ENCODE results near the gene HDC.

Gene HDC

GRCh38 chr15:50227076-50227475 lies 38.5 kb downstream of the HDC start:
- DNase-seq (ENCODE audit: low read depth in 2 of 3, low spot score in 2 of 3), result no peak

DNA sequence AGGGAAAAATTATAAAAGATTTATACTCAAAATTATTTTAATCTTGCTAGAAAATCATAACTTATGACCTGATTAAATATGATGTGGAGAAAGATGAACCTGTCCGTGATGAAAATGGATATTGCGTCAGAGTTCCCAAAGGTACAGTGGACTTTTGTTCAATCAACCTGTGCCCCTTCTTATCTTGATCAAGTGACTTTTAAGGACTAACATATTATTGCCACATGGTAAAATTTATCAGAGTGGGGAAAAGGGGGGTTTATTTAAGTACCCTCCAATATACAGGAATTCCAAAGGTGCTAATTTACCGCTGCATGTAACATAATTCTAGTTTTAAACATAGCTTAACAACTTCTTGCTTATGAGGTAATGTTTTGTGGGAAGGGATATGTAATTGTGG lies 39.6 kb downstream of the HDC start:
- no peak for DNase-seq (ENCODE audit: low read depth in 2 of 3, low spot score in 2 of 3)

GRCh38 chr15:50225057-50225456 lies 40.5 kb downstream of the HDC start:
- no peak for DNase-seq (ENCODE audit: low read depth in 2 of 3, low spot score in 2 of 3)

DNA sequence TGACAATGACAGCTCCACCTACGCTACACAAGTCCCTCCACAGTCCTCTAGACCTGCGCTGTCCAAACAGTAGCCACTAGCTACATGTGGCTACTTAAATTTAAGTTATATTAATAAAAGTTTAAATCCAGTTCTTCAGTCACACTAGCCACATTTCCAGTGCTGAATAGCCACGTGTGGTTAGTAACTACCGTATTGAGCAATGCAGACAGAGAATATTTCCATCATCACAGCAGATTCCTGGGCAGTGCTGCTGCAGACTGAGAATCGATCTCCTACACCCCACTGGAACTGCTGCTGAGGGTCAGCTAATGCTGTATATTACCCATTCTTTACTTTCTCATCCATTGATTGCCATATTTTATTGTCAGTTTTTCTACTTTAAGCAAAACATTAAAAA lies 40.9 kb downstream of the HDC start:
- DNase-seq (ENCODE audit: low read depth in 2 of 3, low spot score in 2 of 3), result no peak

GRCh38 chr15:50222181-50222580 lies 43.3 kb downstream of the HDC start:
- no peak for DNase-seq (ENCODE audit: low read depth in 2 of 3, low spot score in 2 of 3)

DNA sequence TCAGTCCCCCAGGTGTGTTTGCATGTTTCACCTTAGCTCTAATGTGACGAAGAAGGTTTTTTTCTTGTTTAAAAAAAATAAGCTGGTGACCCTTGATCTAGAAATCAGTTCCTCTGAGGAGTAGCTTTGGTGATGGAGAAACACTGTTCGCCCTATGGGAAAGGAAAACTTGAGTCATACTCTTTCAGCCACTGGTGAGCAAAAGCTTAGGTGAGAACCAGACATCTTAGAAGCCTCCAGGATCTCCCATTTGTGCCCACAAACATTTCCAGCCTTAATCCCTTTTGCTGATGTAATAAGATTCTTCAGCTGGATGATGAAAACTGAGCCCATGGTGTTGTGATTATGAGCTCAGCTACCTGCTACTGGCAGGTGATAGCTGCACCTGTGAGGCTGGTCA lies 45.7 kb downstream of the HDC start:
- no peak for DNase-seq (ENCODE audit: low read depth in 2 of 3, low spot score in 2 of 3)

DNA sequence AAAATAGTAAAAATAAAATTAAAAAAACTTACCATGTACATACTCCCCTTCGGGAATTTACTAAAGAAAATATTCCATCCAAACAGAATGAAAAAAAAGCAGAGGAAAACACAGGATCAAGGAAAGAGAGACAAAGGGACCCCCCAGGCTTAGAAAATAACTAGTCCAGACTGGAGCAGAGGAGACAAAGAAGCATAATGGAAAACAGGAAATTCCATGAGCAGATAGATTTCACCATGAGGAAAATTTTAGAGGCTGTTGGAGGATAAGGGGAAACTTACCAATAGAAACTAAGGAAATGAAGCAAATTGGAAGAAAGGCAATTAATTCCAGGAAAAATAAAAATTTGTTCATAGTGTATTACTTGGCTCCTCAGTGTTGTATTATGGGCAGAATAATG lies 46.8 kb downstream of the HDC start:
- DNase-seq (ENCODE audit: low read depth in 2 of 3, low spot score in 2 of 3), result no peak

GRCh38 chr15:50218291-50218690 lies 47.2 kb downstream of the HDC start:
- DNase-seq (ENCODE audit: low read depth in 2 of 3, low spot score in 2 of 3), result no peak

DNA sequence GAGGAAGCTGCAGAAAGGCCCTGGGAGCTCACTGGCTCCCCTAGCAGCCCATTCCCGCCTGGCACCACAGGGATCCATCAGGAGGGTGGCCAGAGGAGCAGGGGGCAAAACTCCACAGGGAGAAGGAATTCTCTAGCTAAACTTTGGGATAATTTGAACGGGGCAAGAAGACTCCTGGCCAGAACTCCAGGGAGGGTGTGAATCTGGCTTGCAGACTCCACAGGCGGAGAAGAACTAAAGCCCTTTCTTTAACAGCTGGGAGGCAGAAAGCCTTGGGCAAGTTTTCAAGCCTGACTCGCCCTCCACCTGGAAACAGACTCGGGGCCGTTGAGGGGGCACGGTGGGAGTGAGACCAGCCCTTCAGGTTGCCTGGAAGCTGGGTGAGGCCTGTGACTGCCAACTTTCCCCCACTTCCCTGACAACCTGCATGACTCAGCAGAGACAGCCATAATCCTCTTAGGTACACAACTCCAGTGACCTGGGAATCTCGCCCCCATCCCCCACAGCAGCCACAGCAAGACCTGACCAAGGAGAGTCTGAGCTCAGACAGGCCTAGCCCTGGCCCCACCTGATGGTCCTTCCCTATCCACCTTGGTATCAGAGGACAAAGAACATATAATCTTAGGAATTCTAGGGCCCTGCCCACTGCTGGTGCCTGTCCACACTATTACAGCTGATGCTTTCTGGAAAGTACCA lies 54.9 kb downstream of the HDC start:
- DNase-seq (ENCODE audit: low read depth in 2 of 3, low spot score in 2 of 3), result no peak

GRCh38 chr15:50209809-50210208 lies 55.7 kb downstream of the HDC start:
- no peak for DNase-seq (ENCODE audit: low read depth in 2 of 3, low spot score in 2 of 3)

DNA sequence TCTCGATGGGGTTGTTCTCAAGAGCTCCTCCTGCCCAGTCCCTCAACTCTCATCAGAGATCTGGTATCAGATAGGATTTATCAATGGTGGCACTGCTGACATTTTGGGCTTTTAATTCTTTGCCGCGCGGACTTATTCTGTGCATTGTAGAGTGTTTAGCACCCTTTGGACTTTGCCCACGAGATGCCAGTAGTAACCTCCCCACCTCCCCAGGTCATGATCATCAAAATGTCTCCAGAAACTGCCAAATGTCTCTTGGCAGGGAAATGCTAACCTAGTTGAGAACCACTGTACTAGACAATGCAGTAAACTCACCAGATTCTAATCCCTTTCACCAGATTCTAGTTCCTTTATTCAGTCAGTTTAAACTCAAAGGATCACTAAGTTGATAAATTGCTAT lies 59.5 kb downstream of the HDC start:
- no peak for DNase-seq (ENCODE audit: low read depth in 2 of 3, low spot score in 2 of 3)

DNA sequence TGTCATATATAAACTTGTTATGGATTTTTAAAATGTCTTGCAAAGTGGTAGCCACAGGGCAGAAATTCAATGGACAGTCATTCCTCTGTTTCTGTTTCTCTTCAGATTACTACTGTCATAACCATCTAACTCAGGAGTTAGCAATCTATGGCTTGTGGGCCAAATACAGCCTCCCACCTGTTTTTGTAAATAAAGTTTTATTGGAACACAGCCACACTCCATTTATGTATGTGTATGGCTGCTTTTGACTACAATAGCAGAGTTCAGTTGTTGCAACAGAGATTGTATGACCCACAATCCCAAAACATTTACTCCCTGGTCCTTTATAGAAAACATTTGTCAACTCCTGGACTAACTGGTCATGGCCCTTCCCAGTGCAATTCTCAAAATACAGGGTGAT lies 63.5 kb downstream of the HDC start:
- no peak for DNase-seq (ENCODE audit: low read depth in 2 of 3, low spot score in 2 of 3)

DNA sequence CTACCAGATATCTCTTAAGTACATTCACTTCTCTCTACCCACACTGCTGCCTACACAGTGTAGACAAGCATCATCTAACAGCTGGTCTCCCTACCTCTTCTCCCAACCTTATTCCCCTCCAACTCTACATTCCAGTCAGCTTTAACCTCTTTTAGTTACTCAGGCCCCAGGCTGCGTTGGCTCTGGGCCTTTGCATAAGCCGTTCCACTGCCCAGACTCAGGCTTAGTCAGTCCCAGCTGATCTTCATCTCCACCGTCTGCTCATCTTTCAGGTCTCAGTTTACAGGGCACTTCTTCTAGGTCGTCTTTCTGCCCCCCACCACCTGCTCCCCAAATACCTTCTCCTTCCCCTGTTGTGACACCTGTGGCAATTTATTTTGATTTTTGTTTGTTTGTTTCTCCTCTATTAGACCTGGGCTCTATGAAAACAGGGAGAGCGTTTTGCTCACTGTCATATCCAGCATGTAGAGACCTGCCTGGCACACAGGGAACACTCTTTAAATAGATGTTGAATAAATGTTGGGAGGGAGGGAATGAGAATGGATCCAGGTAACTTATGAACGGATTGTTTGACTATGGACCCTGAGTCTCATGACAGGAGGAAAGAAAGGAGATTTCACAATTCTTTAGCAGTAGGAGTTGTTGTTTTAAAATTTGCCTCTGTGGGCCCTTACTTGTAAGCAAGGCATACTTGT lies 72.5 kb downstream of the HDC start:
- no peak for DNase-seq (ENCODE audit: low read depth in 2 of 3, low spot score in 2 of 3)

GRCh38 chr15:50192164-50192563 lies 73.4 kb downstream of the HDC start:
- DNase-seq (ENCODE audit: low read depth in 2 of 3, low spot score in 2 of 3), result no peak

All from activated CD8-positive, alpha-beta memory T cell treated with anti-CD3 and anti-CD28 coated beads for 48 hours (primary cell).